Spleen (tissue), 11 donors: ENCODE results near the gene TTC12. TPM values are rescaled to one million over a fixed set of nuclear protein-coding genes. Genes with fewer than 3 reads are reported as not detected.

Experiments used
- DNase-seq: peaks from one replicate; pipeline ENCODE4 v3.0.0-alpha.2; 2020
- H3K27ac ChIP-seq, 8 donors: fragments of 200-600 bp; sonication (generic) in 7 of 8; 1 replicate in 4 of 8; 2 replicates in 4 of 8; pipeline versions ENCODE4 v1.5.0 to v1.8.0; 2016 to 2021; ENCODE audit warnings: inconsistent platforms in 4 of 8, mild to moderate bottlenecking in 4 of 8, moderate library complexity in 1 of 8
- H3K27me3 ChIP-seq, 7 donors: fragments of 200-600 bp; sonication (generic) in 6 of 7; replicated peaks in 1 of 7; 1 replicate in 4 of 7; 2 replicates in 3 of 7; pipeline versions ENCODE4 v1.5.0 to v1.8.0; 2016 to 2021; ENCODE audit warnings: inconsistent platforms in 3 of 7, mild to moderate bottlenecking in 1 of 7
- H3K36me3 ChIP-seq, 6 donors: fragments of 200-600 bp; sonication (generic) in 5 of 6; 1 replicate in 4 of 6; 2 replicates in 2 of 6; pipeline versions ENCODE4 v1.5.0 to v1.8.0; 2016 to 2021; ENCODE audit warnings: inconsistent platforms in 2 of 6
- H3K4me1 ChIP-seq, 6 donors: fragments of 200-600 bp; sonication (generic) in 5 of 6; 1 replicate in 3 of 6; 2 replicates in 3 of 6; pipeline versions ENCODE4 v1.5.0 to v1.8.0; 2016 to 2021; ENCODE audit warnings: inconsistent platforms in 3 of 6
- H3K4me3 ChIP-seq, 8 donors: fragments of 200-600 bp; sonication (generic) in 7 of 8; 1 replicate in 4 of 8; 2 replicates in 4 of 8; pipeline versions ENCODE4 v1.5.0 to v1.8.0; 2016 to 2021; ENCODE audit warnings: inconsistent platforms in 4 of 8, mild to moderate bottlenecking in 4 of 8, moderate library complexity in 2 of 8
- H3K9me3 ChIP-seq, 8 donors: fragments of 200-600 bp; sonication (generic) in 7 of 8; 1 replicate in 4 of 8; 2 replicates in 4 of 8; pipeline versions ENCODE4 v1.5.0 to v1.8.0; 2016 to 2021; ENCODE audit warnings: inconsistent platforms in 4 of 8
- CTCF ChIP-seq, 11 experiments: fragments of 200-600 bp in 7 of 11; fragments of 450-650 bp in 4 of 11; sonication (generic) in 4 of 11; IDR thresholded peaks in 8 of 11; conservative IDR thresholded peaks in 3 of 11; 1 replicate in 7 of 11; 2 replicates in 4 of 11; pipeline versions ENCODE4 v1.4.0 to v1.8.0; 2016 to 2021; ENCODE audit warnings: antibody characterized with exemption in 11 of 11, inconsistent platforms in 4 of 11, mild to moderate bottlenecking in 1 of 11
- POLR2A ChIP-seq, 3 donors: fragments of 450-650 bp; IDR thresholded peaks; one replicate each; pipeline ENCODE4 v1.5.1; 2017; ENCODE audit warnings: antibody characterized with exemption in 3 of 3, mild to moderate bottlenecking in 1 of 3
- POLR2AphosphoS5 ChIP-seq, 3 donors: sonication (generic); formaldehyde crosslinking; IDR thresholded peaks; one replicate each; pipeline ENCODE4 v1.5.1; 2017; ENCODE audit warnings: antibody characterized with exemption in 3 of 3
- WGBS, 5 donors: extraction: QIAGEN DNeasy Blood & Tissue Kit in 3 of 5; methylation state at CpG; one replicate each; pipeline versions ENCODE4 v1.1.5 to v1.1.7; 2013 to 2018; 5-methylcytosine and 5-hydroxymethylcytosine counted together
- intact Hi-C: fragments of 100-400 bp; cut with DNase I; formaldehyde crosslinking; loops from one replicate; pipeline ENCODE4 v1.15.0; 2023; ENCODE audit warnings: low total_unique reads
- polyA plus RNA-seq, 3 donors: library from polyadenylated mRNA; stranded (reverse); fragments of 200-250 nt; gene quantifications; one replicate each; pipeline ENCODE4 v1.2.1, GENCODE V29; 2013
- total RNA-seq, 7 donors: library from RNA; depleted of rRNA in 3 of 7; stranded (reverse); fragments of >200 nt in 3 of 7; fragmentation: NEBNext Ultra II Directional in 4 of 7; extraction: Animal tissue kit (Norgen Biotek cat#: 25700) in 4 of 7; gene quantifications; one replicate each; pipeline versions ENCODE4 v1.1.0 to v1.2.1, GENCODE V29; 2016 to 2021
- donor health status: healthy with polysubstance abuse.
- donor health status: DM: no; HTN: no; CAD: no; lungs with moderate emphysema.
- donor health status: DM: no; HTN: no; CAD: no.
- donor health status: Bipolar disorder and iron deficiency.
- donor health status: healthy.
- donor health status: DM: no; HTN: no; CAD: no.
- donor health status: DM: yes; HTN: yes; CAD: no.

Gene TTC12
- total and polyA plus RNA-seq, 10 donors = 4.2 to 29.8 (median 14.4) TPM

DNA sequence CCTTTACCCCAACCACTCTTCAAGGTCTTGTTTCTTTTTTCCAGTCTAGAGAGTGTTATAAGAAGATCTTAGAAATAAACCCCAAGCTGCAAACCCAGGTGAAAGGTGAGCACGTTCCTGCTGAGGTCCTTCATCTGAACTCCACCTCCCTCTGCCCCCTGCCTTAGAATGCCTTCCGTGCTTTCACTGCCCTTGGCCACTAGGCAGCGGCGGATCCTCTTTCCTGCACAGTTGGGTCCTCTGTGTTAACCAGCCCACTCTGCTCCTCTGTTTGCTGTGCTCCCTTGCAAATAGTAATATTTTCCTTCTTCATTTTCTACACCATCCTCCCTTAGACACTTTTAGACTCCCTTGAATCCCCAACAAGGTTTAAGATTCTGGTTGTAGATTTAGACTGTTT, 24.3 kb downstream of the TTC12 start:
- Histone ChIP-seq H3K9me3 (no peaks in the 10 kb centered on the region), H3K4me1 (no peaks in the 10 kb centered on the region), H3K4me3 (no peak overlapping the region), H3K36me3 (peaks cover 2 to 100% (median 66%) of the 10 kb centered on the region in 6 donors), H3K27me3 (no peaks in the 10 kb centered on the region), H3K27ac (no peak overlapping the region)
- 83 to 93% (median 88%) methylated on average over 4 of the region's 4 CpGs for WGBS, 5 donors
- intact Hi-C loops = no loop called here
- no peak for DNase-seq
- TF ChIP-seq POLR2AphosphoS5 (IDR thresholded peaks at IDR 0.05) = no peak
- no peak for TF ChIP-seq CTCF (IDR thresholded peaks at IDR 0.05 in 8 of 11, conservative IDR thresholded peaks at IDR 0.05 in 3 of 11)
- TF ChIP-seq POLR2A (IDR thresholded peaks at IDR 0.05) = no peak

DNA sequence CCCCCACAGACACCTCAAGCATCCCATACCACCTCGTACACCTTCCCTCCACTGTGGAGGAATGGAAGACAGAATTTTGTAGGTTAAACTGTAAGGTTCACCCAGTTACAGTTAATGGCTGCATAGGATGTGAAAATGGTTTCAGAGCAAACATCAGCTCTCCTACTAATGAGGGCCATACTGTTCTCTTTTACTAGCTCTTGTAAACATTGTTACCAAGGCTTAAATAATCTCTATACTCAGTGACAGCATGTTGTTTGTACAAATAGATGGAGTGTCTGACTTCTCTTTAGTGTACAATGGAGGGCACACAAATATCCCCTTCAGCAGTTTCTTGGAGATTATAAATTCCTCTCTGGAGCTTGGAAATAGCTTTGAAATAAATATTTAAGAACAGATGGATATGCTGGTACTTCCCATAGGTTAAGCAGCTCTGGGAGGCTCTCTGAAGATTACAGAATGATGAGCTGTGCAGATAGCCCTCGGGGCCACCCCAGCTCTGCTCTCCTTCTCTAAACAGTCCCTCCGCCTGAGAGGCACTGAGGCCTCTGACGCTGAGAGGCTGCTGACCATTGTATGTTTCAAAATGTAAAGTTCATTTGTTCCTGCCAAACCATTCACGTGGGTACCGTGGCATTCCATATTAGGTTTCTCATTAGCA, 25.7 kb downstream of the TTC12 start:
- intact Hi-C loops = no loop called here
- H3K36me3 ChIP-seq = peaks cover 2 to 100% (median 65%) of the 10 kb centered on the region in 6 donors
- 84 to 94% (median 91%) methylated on average over 6 of the region's 6 CpGs for WGBS, 5 donors
- no peak for DNase-seq
- H3K27me3 ChIP-seq = no peaks in the 10 kb centered on the region
- no peaks in the 10 kb centered on the region for H3K9me3 ChIP-seq
- no peak overlapping the region for H3K27ac ChIP-seq
- TF ChIP-seq POLR2AphosphoS5 (IDR thresholded peaks at IDR 0.05) = no peak
- no peak for TF ChIP-seq CTCF (IDR thresholded peaks at IDR 0.05 in 8 of 11, conservative IDR thresholded peaks at IDR 0.05 in 3 of 11)
- no peak for TF ChIP-seq POLR2A (IDR thresholded peaks at IDR 0.05)
- H3K4me3 ChIP-seq = no peak overlapping the region
- no peaks in the 10 kb centered on the region for H3K4me1 ChIP-seq

- H3K4me3 ChIP-seq = no peak overlapping the region
- no peak for DNase-seq
- no peaks in the 10 kb centered on the region for H3K27me3 ChIP-seq
- intact Hi-C loops = no loop called here
- TF ChIP-seq POLR2AphosphoS5 (IDR thresholded peaks at IDR 0.05) (no peak), POLR2A (IDR thresholded peaks at IDR 0.05) (no peak), CTCF (IDR thresholded peaks at IDR 0.05 in 8 of 11, conservative IDR thresholded peaks at IDR 0.05 in 3 of 11) (no peak)
- H3K4me1 ChIP-seq = no peaks in the 10 kb centered on the region
- H3K9me3 ChIP-seq = no peaks in the 10 kb centered on the region
- no peak overlapping the region for H3K27ac ChIP-seq
- peaks cover 2 to 98% (median 60%) of the 10 kb centered on the region in 6 donors for H3K36me3 ChIP-seq
- 91 to 95% (median 92%) methylated on average over 10 of the region's 10 CpGs for WGBS, 5 donors
Observed at GRCh38 chr11:113341388-113342165, 27.2 kb downstream of the TTC12 start.

- Histone ChIP-seq H3K4me3 (no peak overlapping the region), H3K36me3 (peaks cover 0 to 83% (median 44%) of the 10 kb centered on the region in 6 donors), H3K4me1 (no peaks in the 10 kb centered on the region), H3K9me3 (no peaks in the 10 kb centered on the region), H3K27ac (no peak overlapping the region), H3K27me3 (no peaks in the 10 kb centered on the region)
- 81 to 90% (median 88%) methylated on average over 8 of the region's 8 CpGs for WGBS, 5 donors
- no peak for DNase-seq
- intact Hi-C loops = no loop called here
- no peak for TF ChIP-seq CTCF (IDR thresholded peaks at IDR 0.05 in 8 of 11, conservative IDR thresholded peaks at IDR 0.05 in 3 of 11)
- TF ChIP-seq POLR2AphosphoS5 (IDR thresholded peaks at IDR 0.05) = no peak
- TF ChIP-seq POLR2A (IDR thresholded peaks at IDR 0.05) = no peak
Observed at GRCh38 chr11:113345978-113346377, 31.6 kb downstream of the TTC12 start.
